IMR-90 (cell line): ENCODE data around the gene ZNF765. TPM values are rescaled to one million over a fixed set of nuclear protein-coding genes. Genes with fewer than 3 reads are reported as not detected.
"Not testable (repeated sequence)": the region's sequence is repeated elsewhere in the genome, so short reads cannot be mapped to it uniquely, and the experiment has no call there.

Source experiments
- ATAC-seq: fragments of 200-7000 bp; cut with Tn5 transposase; 2 replicates; pipeline ENCODE4 v1.9.1; 2020; ENCODE audit warnings: low read depth, mild to moderate bottlenecking, moderate library complexity
- BruUV-seq: library from RNA; stranded (reverse); fragments of 400-500 nt; replicated peaks from 2 replicates; lab custom pipeline; 2021; lab: Mats Ljungman, UMichigan
- CTCF ChIA-PET: fragments of 300-600 bp; formaldehyde crosslinking; extraction: SDS; loops from one replicate; lab custom pipeline; 2021; ENCODE audit warnings: antibody characterized with exemption; lab: Yijun Ruan, JAX
- POLR2A ChIA-PET: fragments of 300-600 bp; sonication (Branson Sonifier 250); formaldehyde crosslinking; loops from one replicate; lab custom pipeline; 2022; ENCODE audit warnings: antibody characterized with exemption; ENCODE audit not compliant: unreplicated experiment; lab: Charles Lee
- DNase-seq: peaks from one replicate; pipeline ENCODE4 v3.0.0; 2013
- H2AFZ ChIP-seq: replicated peaks from 2 replicates; pipeline ENCODE3; 2013; ENCODE audit warnings: low read length, mild to moderate bottlenecking; ENCODE audit not compliant: poor library complexity
- H2AK5ac ChIP-seq: 2 replicates; pipeline ENCODE4 v1.6.1; 2013; ENCODE audit warnings: low read depth, low read length, inconsistent platforms
- H2AK9ac ChIP-seq: replicated peaks from 2 replicates; pipeline ENCODE3; 2013; ENCODE audit warnings: mild to moderate bottlenecking, low read depth, low read length, moderate library complexity; ENCODE audit not compliant: poor library complexity
- H2BK120ac ChIP-seq: 2 replicates; pipeline ENCODE4 v1.6.1; 2013; ENCODE audit warnings: low read depth, low read length, inconsistent platforms
- H2BK15ac ChIP-seq: 3 replicates; pipeline ENCODE4 v1.6.1; 2013; ENCODE audit warnings: low read depth, low read length, inconsistent platforms
- H2BK20ac ChIP-seq: 2 replicates; pipeline ENCODE4 v1.6.1; 2013; ENCODE audit warnings: low read depth, mild to moderate bottlenecking, inconsistent platforms, low read length, moderate library complexity
- H2BK5ac ChIP-seq: 2 replicates; pipeline ENCODE4 v1.6.1; 2013; ENCODE audit warnings: mild to moderate bottlenecking, low read depth, low read length, inconsistent platforms; ENCODE audit not compliant: poor library complexity, severe bottlenecking
- H3K14ac ChIP-seq: replicated peaks from 2 replicates; pipeline ENCODE4 v1.6.1; 2013; ENCODE audit warnings: low read depth, low read length, inconsistent platforms
- H3K18ac ChIP-seq: 2 replicates; pipeline ENCODE4 v1.6.1; 2013; ENCODE audit warnings: low read depth, low read length, control low read depth
- H3K23ac ChIP-seq: 2 replicates; pipeline ENCODE4 v1.6.1; 2013; ENCODE audit warnings: low read depth, low read length, inconsistent platforms
- H3K27ac ChIP-seq: 2 replicates; pipeline ENCODE4 v1.5.1; 2013; ENCODE audit warnings: mild to moderate bottlenecking, control low read depth, low read length; ENCODE audit not compliant: insufficient read depth
- H3K27me3 ChIP-seq: 2 replicates; pipeline ENCODE4 v1.6.1; 2013; ENCODE audit warnings: low read length; ENCODE audit not compliant: control insufficient read depth, insufficient read depth
- H3K36me3 ChIP-seq: 2 replicates; pipeline ENCODE4 v1.6.1; 2013; ENCODE audit warnings: low read length, mixed read lengths; ENCODE audit not compliant: control insufficient read depth, insufficient read depth
- H3K4ac ChIP-seq: 2 replicates; pipeline ENCODE4 v1.6.1; 2013; ENCODE audit warnings: low read depth, low read length, inconsistent platforms
- H3K4me1 ChIP-seq: 2 replicates; pipeline ENCODE4 v1.6.1; 2013; ENCODE audit warnings: low read length, mixed read lengths; ENCODE audit not compliant: control insufficient read depth, insufficient read depth
- H3K4me2 ChIP-seq: 2 replicates; pipeline ENCODE4 v1.6.1; 2013; ENCODE audit warnings: low read depth, mild to moderate bottlenecking, control low read depth, low read length, moderate library complexity
- H3K4me3 ChIP-seq: 2 replicates; pipeline ENCODE4 v1.5.1; 2013; ENCODE audit warnings: low read depth, mild to moderate bottlenecking, control low read depth, low read length, moderate library complexity; ENCODE audit not compliant: insufficient read depth
- H3K56ac ChIP-seq: 2 replicates; pipeline ENCODE4 v1.6.1; 2013; ENCODE audit warnings: low read length, inconsistent platforms; ENCODE audit not compliant: insufficient read depth; ENCODE audit errors: extremely low read depth
- H3K79me1 ChIP-seq, 2 experiments: 2 replicates each; pipeline ENCODE4 v1.6.1; 2013; ENCODE audit warnings: low read length in 2 of 2, inconsistent platforms in 1 of 2, low read depth in 1 of 2
- H3K9ac ChIP-seq: 2 replicates; pipeline ENCODE4 v1.6.1; 2013; ENCODE audit warnings: low read depth, low read length, control low read depth
- H3K9me1 ChIP-seq: 2 replicates; pipeline ENCODE4 v1.6.1; 2013; ENCODE audit warnings: low read length, inconsistent platforms; ENCODE audit not compliant: insufficient read depth
- H3K9me3 ChIP-seq: 2 replicates; pipeline ENCODE4 v1.6.1; 2013; ENCODE audit warnings: low read length; ENCODE audit not compliant: control insufficient read depth, insufficient read depth
- H4K20me1 ChIP-seq: 2 replicates; pipeline ENCODE4 v1.6.1; 2013; ENCODE audit warnings: low read length, inconsistent platforms; ENCODE audit not compliant: insufficient read depth
- H4K5ac ChIP-seq: 2 replicates; pipeline ENCODE4 v1.6.1; 2013; ENCODE audit warnings: mild to moderate bottlenecking, low read depth, low read length, control low read depth
- H4K8ac ChIP-seq, 2 experiments: 2 replicates each; pipeline ENCODE4 v1.6.1; 2013; ENCODE audit warnings: low read depth in 2 of 2, low read length in 2 of 2, control low read depth in 1 of 2, inconsistent platforms in 1 of 2
- H4K91ac ChIP-seq: 2 replicates; pipeline ENCODE4 v1.6.1; 2013; ENCODE audit warnings: low read depth, low read length, inconsistent platforms; ENCODE audit not compliant: insufficient read depth
- WGBS, 2 experiments: methylation state at CpG; one replicate each; pipeline versions ENCODE4 v1.1.5 to v1.1.7; 2013; ENCODE audit warnings: missing lambda C conversion rate in 2 of 2; ENCODE audit not compliant: insufficient read length in 1 of 2; ENCODE audit errors: extremely low coverage in 2 of 2; 5-methylcytosine and 5-hydroxymethylcytosine counted together
- dilution Hi-C: fragments of 300-500 bp; cut with HindIII; formaldehyde crosslinking; loops from one replicate; pipeline ENCODE4 v1.14.3; 2018; ENCODE audit warnings: low sequenced_read_pairs; ENCODE audit not compliant: unreplicated experiment
- in situ Hi-C: fragments of 300-500 bp; cut with MboI; formaldehyde crosslinking; loops from 3 replicates; pipeline ENCODE4 v1.14.3; 2019; ENCODE audit warnings: low sequenced_read_pairs, inconsistent platforms, mixed read lengths
- intact Hi-C: fragments of 100-400 bp; cut with micrococcal nuclease; formaldehyde crosslinking; loops from 2 replicates; pipeline ENCODE4 v1.10.0; 2022
- polyA plus RNA-seq, 3 experiments: library from polyadenylated mRNA; depleted of rRNA; stranded (reverse); fragments of >200 nt; gene quantifications; 2 replicates each; pipeline ENCODE4 v1.2.3, GENCODE V29; 2012; ENCODE audit warnings: low replicate concordance in 1 of 3
- total RNA-seq: library from RNA; depleted of rRNA; stranded (reverse); fragments of >200 nt; gene quantifications from 2 replicates; pipeline ENCODE4 v1.2.3, GENCODE V29; 2012

The ZNF765 gene
- total and polyA plus RNA-seq, 2 of the 4 experiments (the other 2 are of a cell fraction) = 2.3 to 18.1 TPM

DNA sequence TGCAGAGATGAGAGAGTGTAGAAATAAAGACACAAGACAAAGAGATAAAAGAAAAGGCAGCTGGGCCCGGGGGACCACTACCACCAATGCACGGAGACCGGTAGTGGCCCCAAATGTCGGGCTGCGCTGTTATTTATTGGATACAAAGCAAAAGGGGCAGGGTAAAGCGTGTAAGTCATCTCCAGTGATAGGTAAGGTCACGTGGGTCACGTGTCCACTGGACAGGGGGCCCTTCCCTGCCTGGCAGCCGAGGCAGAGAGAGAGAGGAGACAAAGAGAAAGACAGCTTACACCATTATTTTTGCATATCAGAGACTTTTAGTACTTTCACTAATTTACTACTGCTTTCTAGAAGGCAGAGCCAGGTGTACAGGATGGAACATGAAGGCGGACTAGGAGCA lies 34.9 kb upstream of the ZNF765 start:
- H4K20me1 ChIP-seq, ATAC-seq, H2BK20ac ChIP-seq, H3K9ac ChIP-seq, H4K8ac ChIP-seq, H3K56ac ChIP-seq, H2BK15ac ChIP-seq, BruUV-seq, H3K4me1 ChIP-seq, dilution Hi-C loops, H3K27me3 ChIP-seq, H4K91ac ChIP-seq, H3K79me1 ChIP-seq, H3K18ac ChIP-seq, H3K14ac ChIP-seq, H2AFZ ChIP-seq, H3K36me3 ChIP-seq, H2BK5ac ChIP-seq, H2AK5ac ChIP-seq, H3K27ac ChIP-seq, H3K9me1 ChIP-seq, H2BK120ac ChIP-seq, POLR2A ChIA-PET, H3K23ac ChIP-seq, H3K4me3 ChIP-seq, in situ Hi-C loops, H2AK9ac ChIP-seq, DNase-seq, CTCF ChIA-PET, H3K4me2 ChIP-seq, H4K5ac ChIP-seq, H3K4ac ChIP-seq: not testable (repeated sequence)
- intact Hi-C loops = loop anchor here (5.0 kb wide), 1 partner anchor 163 kb away; no protein-coding TSS in a partner anchor
- peaks cover 20% of the 10 kb centered on the region for H3K9me3 ChIP-seq
- no CpG with 5 or more reads among the region's 10 CpGs for WGBS, 2 experiments
